ENCODE results near the gene OR51B5. TPM values are rescaled to one million over a fixed set of nuclear protein-coding genes. Genes with fewer than 3 reads are reported as not detected.

The OR51B5 gene
- polyA plus RNA-seq, 3 donors, result not detected

GRCh38 chr11:5348551-5349194 lies 5.3 kb upstream of the OR51B5 start:
- H3K9me3 Mint-ChIP-seq, result peaks cover 0 to 5% (median 0%) of the 10 kb centered on the region in 7 donors
- Histone ChIP-seq H3K79me2 (ENCODE audit: insufficient read depth, low read length) (no peaks in the 10 kb centered on the region), H3K36me3 (replicated peaks in 1 of 2; ENCODE audit: control insufficient read depth in 1 of 2, insufficient read depth in 2 of 2, low read length in 2 of 2) (no peaks in the 10 kb centered on the region), H3K9ac (ENCODE audit: insufficient read depth, low read length, poor library complexity, severe bottlenecking) (no peak overlapping the region), H3K4me1 (ENCODE audit: control insufficient read depth in 1 of 2, insufficient read depth in 2 of 2, low read length in 2 of 2) (no peaks in the 10 kb centered on the region), H3K27me3 (ENCODE audit: control insufficient read depth in 2 of 2, insufficient read depth in 2 of 2, low read length in 2 of 2) (no peaks in the 10 kb centered on the region), H3K4me3 (replicated peaks in 1 of 3; ENCODE audit: low read depth in 2 of 3, low read length in 3 of 3) (no peak overlapping the region), H3K9me3 (replicated peaks in 1 of 2; ENCODE audit: control insufficient read depth in 1 of 2, insufficient read depth in 1 of 2, low read length in 2 of 2) (no peaks in the 10 kb centered on the region), H3K27ac (ENCODE audit: low read depth in 1 of 2, low read length in 2 of 2) (no peak overlapping the region), H3K4me2 (replicated peaks; ENCODE audit: extremely low read depth, low read length, poor library complexity, severe bottlenecking) (no peak overlapping the region), H2AFZ (ENCODE audit: insufficient read depth, low read depth, low read length, poor library complexity, severe bottlenecking) (no peak overlapping the region), H4K20me1 (ENCODE audit: insufficient read depth, low read length) (no peaks in the 10 kb centered on the region)
- intact Hi-C loops (cut with micrococcal nuclease), result loop anchor here in 1 of 2 donors (5.0 kb wide), 1 partner anchor 281 kb away; the partner anchor contains the start of gene OR52E1
- peaks cover 0 to 1% (median 0%) of the 10 kb centered on the region in 3 donors for H3K27me3 Mint-ChIP-seq (ENCODE audit: low read depth in 3 of 3)
- no peaks in the 10 kb centered on the region for H3K36me3 Mint-ChIP-seq
- DNase-seq, result no peak
- peak overlapping the region in 1 of 2 donors; percentile 50 for H3K4me3 Mint-ChIP-seq
- no peaks in the 10 kb centered on the region for H3K4me1 Mint-ChIP-seq
- TF ChIP-seq CTCF (IDR thresholded peaks at IDR 0.05), result no peak
- peak overlapping the region in 1 of 7 donors; percentile 12 for H3K27ac Mint-ChIP-seq
- WGBS (ENCODE audit: insufficient coverage), result 100% methylated on average over 2 of the region's 3 CpGs

DNA sequence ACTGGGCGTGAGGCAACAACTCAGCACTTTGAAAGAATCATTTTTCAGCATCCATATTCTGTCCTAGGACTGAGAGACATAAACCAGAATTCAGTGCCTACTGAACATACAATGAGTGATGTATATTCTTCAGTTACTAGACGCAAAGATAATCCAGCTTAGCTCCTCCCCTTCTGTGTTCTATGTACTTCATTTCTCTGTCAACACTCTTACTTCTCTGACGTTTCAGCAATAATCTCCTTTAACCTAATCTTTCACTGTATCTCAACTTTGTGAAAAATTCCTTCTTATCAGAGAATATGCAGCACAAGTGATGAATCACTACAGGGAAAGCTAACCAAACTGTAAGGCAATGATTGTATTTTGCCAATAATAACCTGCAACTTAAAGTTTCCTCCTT lies 2.5 kb upstream of the OR51B5 start:
- Mint-ChIP-seq H3K4me3 (no peak overlapping the region), H3K27me3 (ENCODE audit: low read depth in 3 of 3) (peaks cover 0 to 3% (median 0%) of the 10 kb centered on the region in 3 donors), H3K36me3 (no peaks in the 10 kb centered on the region), H3K9me3 (peaks cover 0 to 5% (median 1%) of the 10 kb centered on the region in 7 donors), H3K4me1 (no peaks in the 10 kb centered on the region), H3K27ac (no peak overlapping the region)
- Histone ChIP-seq H3K79me2 (ENCODE audit: insufficient read depth, low read length) (no peaks in the 10 kb centered on the region), H3K4me1 (ENCODE audit: control insufficient read depth in 1 of 2, insufficient read depth in 2 of 2, low read length in 2 of 2) (no peaks in the 10 kb centered on the region), H3K27ac (ENCODE audit: low read depth in 1 of 2, low read length in 2 of 2) (no peak overlapping the region), H4K20me1 (ENCODE audit: insufficient read depth, low read length) (no peaks in the 10 kb centered on the region), H3K9me3 (replicated peaks in 1 of 2; ENCODE audit: control insufficient read depth in 1 of 2, insufficient read depth in 1 of 2, low read length in 2 of 2) (no peaks in the 10 kb centered on the region), H2AFZ (ENCODE audit: insufficient read depth, low read depth, low read length, poor library complexity, severe bottlenecking) (no peak overlapping the region), H3K9ac (ENCODE audit: insufficient read depth, low read length, poor library complexity, severe bottlenecking) (no peak overlapping the region), H3K4me2 (replicated peaks; ENCODE audit: extremely low read depth, low read length, poor library complexity, severe bottlenecking) (no peak overlapping the region), H3K4me3 (replicated peaks in 1 of 3; ENCODE audit: low read depth in 2 of 3, low read length in 3 of 3) (no peak overlapping the region), H3K36me3 (replicated peaks in 1 of 2; ENCODE audit: control insufficient read depth in 1 of 2, insufficient read depth in 2 of 2, low read length in 2 of 2) (no peaks in the 10 kb centered on the region), H3K27me3 (ENCODE audit: control insufficient read depth in 2 of 2, insufficient read depth in 2 of 2, low read length in 2 of 2) (no peaks in the 10 kb centered on the region)
- intact Hi-C loops (cut with micrococcal nuclease), result loop anchor here in 1 of 2 donors (5.0 kb wide), 1 partner anchor 279 kb away; the partner anchor contains the start of gene OR52E1
- WGBS (ENCODE audit: insufficient coverage), result 80% methylated on average over 1 of the region's 3 CpGs
- DNase-seq, result no peak
- TF ChIP-seq CTCF (IDR thresholded peaks at IDR 0.05), result no peak

Data from CD14-positive monocyte (primary cell).